ENCODE measurements around the gene C19orf67.
"Not testable (repeated sequence)": the region's sequence is repeated elsewhere in the genome, so short reads cannot be mapped to it uniquely, and the experiment has no call there.

The C19orf67 gene

GRCh38 chr19:14056069-14056666 is 29.4 kb downstream of the C19orf67 start:
- no peak for DNase-seq (ENCODE audit: low spot score)

- DNase-seq (ENCODE audit: low spot score): no peak
Measured at GRCh38 chr19:14055396-14055795, 30.2 kb downstream of the C19orf67 start.

- no peak for DNase-seq (ENCODE audit: low spot score)
Measured at GRCh38 chr19:14054721-14055120, 30.9 kb downstream of the C19orf67 start.

GRCh38 chr19:14054099-14054498 is 31.5 kb downstream of the C19orf67 start:
- no peak for DNase-seq (ENCODE audit: low spot score)

GRCh38 chr19:14053500-14053899 is 32.1 kb downstream of the C19orf67 start:
- DNase-seq (ENCODE audit: low spot score): no peak

- DNase-seq (ENCODE audit: low spot score): no peak
Measured at GRCh38 chr19:14053032-14053431, 32.6 kb downstream of the C19orf67 start.

- no peak for DNase-seq (ENCODE audit: low spot score)
Measured at GRCh38 chr19:14052470-14052869, 33.1 kb downstream of the C19orf67 start.

GRCh38 chr19:14051980-14052379 is 33.6 kb downstream of the C19orf67 start:
- DNase-seq (ENCODE audit: low spot score): no peak

- not testable (repeated sequence) for DNase-seq (ENCODE audit: low spot score)
Measured at GRCh38 chr19:14050961-14051360, 34.6 kb downstream of the C19orf67 start.

- DNase-seq (ENCODE audit: low spot score): no peak
Measured at GRCh38 chr19:14050512-14050911, 35.1 kb downstream of the C19orf67 start.

- DNase-seq (ENCODE audit: low spot score): no peak
Measured at GRCh38 chr19:14048443-14049153, 37.0 kb downstream of the C19orf67 start.

- not testable (repeated sequence) for DNase-seq (ENCODE audit: low spot score)
Measured at GRCh38 chr19:14047866-14048265, 37.7 kb downstream of the C19orf67 start.

GRCh38 chr19:14042659-14043608 is 42.6 kb downstream of the C19orf67 start:
- peak; percentile 52 for DNase-seq (ENCODE audit: low spot score)

- DNase-seq (ENCODE audit: low spot score): no peak
Measured at GRCh38 chr19:14039181-14039580, 46.4 kb downstream of the C19orf67 start.

GRCh38 chr19:14035706-14036105 is 49.9 kb downstream of the C19orf67 start:
- no peak for DNase-seq (ENCODE audit: low spot score)

- DNase-seq (ENCODE audit: low spot score): not testable (repeated sequence)
Measured at GRCh38 chr19:14035159-14035558, 50.4 kb downstream of the C19orf67 start.

GRCh38 chr19:14033946-14034345 is 51.6 kb downstream of the C19orf67 start:
- no peak for DNase-seq (ENCODE audit: low spot score)

- DNase-seq (ENCODE audit: low spot score): peak; percentile 8
Measured at GRCh38 chr19:14031719-14032480, 53.7 kb downstream of the C19orf67 start, which contains the start of gene IL27RA. TSS of gene IL27RA (plus strand) at chr19:14031762. CDS start at chr19:14031873, 111 bp downstream.
